ENCODE results near the gene PRKCA. TPM values are rescaled to one million over a fixed set of nuclear protein-coding genes. Genes with fewer than 3 reads are reported as not detected.
A peak's percentile ranks its signal among the peaks of the same experiment; 100 is the strongest.

PRKCA gene
- total RNA-seq, 1 donor from 2014 or later = 5.4 TPM

- DNase-seq = peak; percentile 45
Measured at GRCh38 chr17:66416207-66416940, 114.0 kb downstream of the PRKCA start.

- no peak for DNase-seq
Measured at GRCh38 chr17:66417300-66417719, 114.9 kb downstream of the PRKCA start.

- DNase-seq = no peak
Measured at GRCh38 chr17:66420961-66421371, 118.6 kb downstream of the PRKCA start.

- DNase-seq = no peak
Measured at GRCh38 chr17:66422186-66422585, 119.8 kb downstream of the PRKCA start.

GRCh38 chr17:66423056-66423955 lies 120.9 kb downstream of the PRKCA start:
- DNase-seq = no peak

- no peak for DNase-seq
Measured at GRCh38 chr17:66425756-66426396, 123.5 kb downstream of the PRKCA start.

- peak; percentile 33 for DNase-seq
Measured at GRCh38 chr17:66426397-66427033, 124.1 kb downstream of the PRKCA start.

GRCh38 chr17:66427134-66427533 lies 124.7 kb downstream of the PRKCA start:
- DNase-seq = no peak

- no peak for DNase-seq
Measured at GRCh38 chr17:66429680-66430079, 127.3 kb downstream of the PRKCA start.

GRCh38 chr17:66430846-66431795 lies 128.7 kb downstream of the PRKCA start:
- DNase-seq = no peak

- DNase-seq = peak; percentile 59
Measured at GRCh38 chr17:66431910-66432309, 129.5 kb downstream of the PRKCA start.

GRCh38 chr17:66432411-66432957 lies 130.1 kb downstream of the PRKCA start:
- DNase-seq = no peak

GRCh38 chr17:66432996-66433551 lies 130.7 kb downstream of the PRKCA start:
- no peak for DNase-seq

GRCh38 chr17:66435182-66435581 lies 132.8 kb downstream of the PRKCA start:
- DNase-seq = no peak

GRCh38 chr17:66436631-66437030 lies 134.2 kb downstream of the PRKCA start:
- no peak for DNase-seq

GRCh38 chr17:66437476-66438026 lies 135.1 kb downstream of the PRKCA start:
- DNase-seq = no peak

GRCh38 chr17:66438101-66438500 lies 135.7 kb downstream of the PRKCA start:
- no peak for DNase-seq

GRCh38 chr17:66441101-66441661 lies 138.8 kb downstream of the PRKCA start:
- no peak for DNase-seq

GRCh38 chr17:66443166-66443565 lies 140.8 kb downstream of the PRKCA start:
- DNase-seq = no peak

GRCh38 chr17:66443606-66444005 lies 141.2 kb downstream of the PRKCA start:
- no peak for DNase-seq
